Measurements from ENCODE around the gene INPP4B. TPM values are rescaled to one million over a fixed set of nuclear protein-coding genes. Genes with fewer than 3 reads are reported as not detected.

The INPP4B gene
- total RNA-seq, 1 donor, result 46.9 TPM

DNA sequence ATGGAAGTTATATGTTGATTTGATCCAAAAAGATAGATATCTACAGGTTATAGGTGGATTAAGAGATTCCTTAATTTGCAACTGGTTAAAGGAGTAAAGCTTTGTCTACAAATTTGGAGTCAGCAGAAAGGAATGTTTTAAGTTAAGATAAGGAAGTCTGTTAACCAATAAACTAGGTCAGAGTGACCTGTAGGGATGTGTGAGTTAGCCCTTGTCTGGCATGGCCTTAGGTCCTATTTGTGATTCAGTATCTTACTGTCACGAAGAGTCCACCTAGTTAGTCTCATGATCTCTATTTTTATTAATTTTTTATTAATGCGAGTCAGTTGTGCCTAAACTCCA, 230.8 kb downstream of the INPP4B start:
- H3K4me3 ChIP-seq (ENCODE audit: low read length), result no peak overlapping the region
- H3K27me3 ChIP-seq (ENCODE audit: insufficient read depth, low read length), result no peaks in the 10 kb centered on the region
- H3K4me1 ChIP-seq (ENCODE audit: insufficient read depth, low read length), result no peaks in the 10 kb centered on the region
- H3K9me3 ChIP-seq (ENCODE audit: low read depth, low read length), result peaks cover 16% of the 10 kb centered on the region

DNA sequence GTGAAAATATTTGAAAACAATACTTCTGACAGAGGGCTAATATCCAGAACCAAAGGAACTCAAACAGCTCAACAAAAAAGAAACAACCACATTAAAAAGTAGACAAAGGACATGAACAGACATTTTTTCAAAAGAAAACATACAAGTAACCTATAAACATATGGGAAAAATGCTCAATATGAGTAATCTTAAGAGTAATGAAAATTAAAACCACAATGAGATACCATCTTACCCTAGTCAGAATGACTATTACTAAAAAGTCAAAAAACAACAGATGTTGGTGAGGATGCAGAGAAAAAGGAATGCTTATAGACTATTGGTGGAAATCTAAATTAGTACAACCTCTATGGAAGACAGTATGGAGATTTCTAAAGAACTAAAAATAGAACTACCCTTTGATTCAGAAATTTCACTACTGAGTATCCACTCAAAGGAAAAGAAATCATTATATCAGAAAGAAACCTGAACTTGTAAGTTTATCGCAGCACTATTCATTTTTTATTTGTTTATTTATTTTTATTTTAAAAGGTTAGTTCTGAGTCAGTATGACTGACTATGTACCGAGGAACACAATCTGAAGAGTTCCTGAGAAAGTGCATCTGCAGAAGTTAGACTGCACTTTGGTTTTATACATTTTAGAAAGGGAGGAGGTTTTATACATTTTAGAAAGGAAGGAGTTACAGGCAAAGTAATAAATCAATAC, 231.3 kb downstream of the INPP4B start:
- Histone ChIP-seq H3K4me3 (ENCODE audit: low read length) (no peak overlapping the region), H3K27me3 (ENCODE audit: insufficient read depth, low read length) (no peaks in the 10 kb centered on the region), H3K9me3 (ENCODE audit: low read depth, low read length) (peaks cover 11% of the 10 kb centered on the region), H3K4me1 (ENCODE audit: insufficient read depth, low read length) (no peaks in the 10 kb centered on the region)

DNA sequence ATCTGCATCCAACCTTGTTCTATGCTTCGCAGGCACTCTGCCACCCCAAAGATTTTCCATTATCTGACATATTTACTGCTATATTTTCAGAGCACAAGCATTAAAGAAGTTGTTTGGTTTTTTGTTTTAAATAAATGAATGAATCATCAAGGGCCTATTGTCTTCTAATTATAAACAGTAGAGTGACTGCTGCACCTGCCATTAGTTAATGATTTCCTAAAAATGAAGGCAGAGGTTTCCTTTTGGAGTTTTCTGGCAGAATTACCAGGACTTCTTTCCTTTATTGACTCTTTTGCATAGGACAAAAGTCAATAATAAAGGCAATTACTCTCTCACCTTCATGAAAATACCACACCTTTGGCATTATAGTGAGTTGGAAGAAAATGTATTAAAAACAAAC, 238.1 kb downstream of the INPP4B start:
- Histone ChIP-seq H3K4me3 (ENCODE audit: low read length) (no peak overlapping the region), H3K9me3 (ENCODE audit: low read depth, low read length) (peaks cover 29% of the 10 kb centered on the region), H3K27me3 (ENCODE audit: insufficient read depth, low read length) (no peaks in the 10 kb centered on the region), H3K4me1 (ENCODE audit: insufficient read depth, low read length) (no peaks in the 10 kb centered on the region)

DNA sequence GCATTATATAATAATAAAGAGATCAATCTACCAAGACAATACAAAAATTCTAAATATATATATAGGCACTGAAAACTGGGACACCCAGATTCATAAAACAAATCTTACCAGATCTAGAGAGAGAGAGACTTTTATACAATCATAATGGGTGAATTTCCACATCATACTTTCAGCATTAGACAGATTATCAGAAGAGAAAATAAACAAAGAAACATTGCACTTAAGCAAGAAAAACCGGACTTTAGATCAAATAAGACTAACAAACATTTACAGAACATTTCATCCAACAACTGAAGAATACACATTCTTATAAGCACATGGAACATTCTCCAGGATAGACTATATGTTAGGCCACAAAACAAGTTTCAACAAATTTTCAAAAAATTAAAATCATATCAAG, 245.1 kb downstream of the INPP4B start:
- H3K4me1 ChIP-seq (ENCODE audit: insufficient read depth, low read length), result no peaks in the 10 kb centered on the region
- H3K9me3 ChIP-seq (ENCODE audit: low read depth, low read length), result peaks cover 25% of the 10 kb centered on the region
- no peaks in the 10 kb centered on the region for H3K27me3 ChIP-seq (ENCODE audit: insufficient read depth, low read length)
- H3K4me3 ChIP-seq (ENCODE audit: low read length), result no peak overlapping the region

DNA sequence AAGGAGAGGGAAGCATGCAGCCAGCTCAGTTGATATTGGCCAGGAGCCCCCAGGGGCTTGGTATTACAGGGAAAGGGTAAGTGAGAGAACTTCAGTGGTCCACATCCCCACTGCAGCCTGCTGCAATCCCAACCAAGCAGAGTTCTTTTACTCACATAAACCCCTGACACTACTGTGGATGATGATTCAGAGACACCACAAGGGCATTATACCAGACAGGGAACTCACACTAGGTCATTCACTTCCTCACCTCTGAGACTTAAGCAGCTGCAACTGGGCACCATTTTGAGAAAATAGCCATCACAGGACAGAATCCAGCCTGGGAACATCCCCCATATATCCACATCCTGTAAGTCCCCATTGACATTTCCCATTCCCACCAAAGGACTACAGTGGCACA, 248.0 kb downstream of the INPP4B start:
- no peaks in the 10 kb centered on the region for H3K4me1 ChIP-seq (ENCODE audit: insufficient read depth, low read length)

DNA sequence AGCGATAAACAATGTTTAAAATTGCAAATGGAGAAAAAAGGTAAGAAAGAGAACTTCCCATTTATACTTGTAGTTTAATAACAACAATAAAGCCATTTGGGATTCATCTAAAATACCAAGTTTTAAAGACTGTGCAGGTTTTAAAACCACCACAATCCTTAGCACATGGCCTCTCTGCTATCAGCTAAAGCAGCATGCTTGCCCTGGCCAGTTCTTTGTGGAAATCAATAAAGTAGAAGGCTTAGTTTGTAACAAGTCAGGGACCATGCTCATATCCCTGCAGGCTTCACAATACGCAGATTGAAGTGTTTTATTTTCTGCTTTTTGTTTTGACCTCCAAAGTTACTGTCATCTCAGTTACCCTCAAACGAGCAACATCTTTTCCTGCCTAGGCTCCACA, 249.5 kb downstream of the INPP4B start:
- no peak overlapping the region for H3K4me3 ChIP-seq (ENCODE audit: low read length)
- H3K4me1 ChIP-seq (ENCODE audit: insufficient read depth, low read length), result no peaks in the 10 kb centered on the region
- H3K9me3 ChIP-seq (ENCODE audit: low read depth, low read length), result no peaks in the 10 kb centered on the region
- H3K27me3 ChIP-seq (ENCODE audit: insufficient read depth, low read length), result no peaks in the 10 kb centered on the region

More for the DNA sequence above, 248.0 kb downstream of the INPP4B start:
- Histone ChIP-seq H3K9me3 (ENCODE audit: low read depth, low read length) (no peaks in the 10 kb centered on the region), H3K4me3 (ENCODE audit: low read length) (no peak overlapping the region), H3K27me3 (ENCODE audit: insufficient read depth, low read length) (no peaks in the 10 kb centered on the region)

- Histone ChIP-seq H3K27me3 (ENCODE audit: insufficient read depth, low read length) (no peaks in the 10 kb centered on the region), H3K4me3 (ENCODE audit: low read length) (no peak overlapping the region), H3K4me1 (ENCODE audit: insufficient read depth, low read length) (no peaks in the 10 kb centered on the region), H3K9me3 (ENCODE audit: low read depth, low read length) (no peaks in the 10 kb centered on the region)
Measured at GRCh38 chr4:142596121-142596520, 250.0 kb downstream of the INPP4B start.

DNA sequence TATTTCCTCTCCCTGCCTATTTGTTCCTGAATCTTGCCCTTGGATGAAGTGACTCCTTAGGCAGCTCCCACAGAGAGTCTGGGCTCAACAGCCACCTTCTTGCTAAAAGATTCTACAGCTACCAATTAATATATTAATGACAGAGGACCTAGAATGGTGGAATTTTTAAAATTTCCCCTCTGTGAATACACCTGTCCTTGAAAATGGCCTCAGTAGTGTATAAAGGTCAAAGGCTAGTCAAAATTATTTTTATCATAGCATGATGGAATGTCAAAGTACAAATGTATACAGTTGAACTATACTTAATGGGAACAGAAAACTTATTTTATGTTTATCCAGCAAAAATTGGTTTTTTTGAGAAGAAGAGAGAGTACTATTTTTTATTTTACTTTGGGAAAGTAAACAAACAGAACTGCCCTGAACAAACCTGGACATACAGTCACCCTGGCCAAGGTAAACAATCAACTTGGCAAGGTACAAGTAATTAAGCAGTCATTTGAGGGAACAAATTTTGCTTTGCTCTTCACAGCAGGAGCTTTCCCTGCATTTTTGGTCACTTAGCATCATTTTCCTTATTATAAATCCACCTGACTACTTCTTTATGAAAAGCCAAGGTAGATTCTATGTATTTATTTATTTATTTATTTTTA, 250.8 kb downstream of the INPP4B start:
- H3K27me3 ChIP-seq (ENCODE audit: insufficient read depth, low read length), result no peaks in the 10 kb centered on the region
- H3K9me3 ChIP-seq (ENCODE audit: low read depth, low read length), result no peaks in the 10 kb centered on the region

DNA sequence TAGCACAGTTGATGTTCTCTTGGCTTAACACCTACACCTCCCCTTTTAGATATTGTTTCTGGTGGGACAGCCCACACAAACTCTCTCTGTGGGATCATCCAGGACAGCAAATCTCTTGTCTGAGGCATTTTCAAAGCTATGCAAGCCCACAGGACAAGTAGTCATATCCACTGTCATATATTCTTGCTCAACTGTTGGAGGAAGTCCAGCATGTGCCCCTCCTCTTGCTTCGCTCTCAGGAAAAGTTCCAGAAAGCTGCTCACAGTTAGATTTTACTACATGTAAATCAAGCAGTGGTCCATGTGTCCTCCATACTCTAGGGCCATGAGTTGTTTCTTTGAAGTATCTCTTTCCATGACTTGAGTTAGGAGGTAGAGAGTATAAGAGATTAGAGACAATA, 260.7 kb downstream of the INPP4B start:
- Histone ChIP-seq H3K4me3 (ENCODE audit: low read length) (no peak overlapping the region), H3K9me3 (ENCODE audit: low read depth, low read length) (no peaks in the 10 kb centered on the region), H3K27me3 (ENCODE audit: insufficient read depth, low read length) (no peaks in the 10 kb centered on the region), H3K4me1 (ENCODE audit: insufficient read depth, low read length) (no peaks in the 10 kb centered on the region)

More for the DNA sequence above, 250.8 kb downstream of the INPP4B start:
- no peaks in the 10 kb centered on the region for H3K4me1 ChIP-seq (ENCODE audit: insufficient read depth, low read length)
- H3K4me3 ChIP-seq (ENCODE audit: low read length), result no peak overlapping the region

DNA sequence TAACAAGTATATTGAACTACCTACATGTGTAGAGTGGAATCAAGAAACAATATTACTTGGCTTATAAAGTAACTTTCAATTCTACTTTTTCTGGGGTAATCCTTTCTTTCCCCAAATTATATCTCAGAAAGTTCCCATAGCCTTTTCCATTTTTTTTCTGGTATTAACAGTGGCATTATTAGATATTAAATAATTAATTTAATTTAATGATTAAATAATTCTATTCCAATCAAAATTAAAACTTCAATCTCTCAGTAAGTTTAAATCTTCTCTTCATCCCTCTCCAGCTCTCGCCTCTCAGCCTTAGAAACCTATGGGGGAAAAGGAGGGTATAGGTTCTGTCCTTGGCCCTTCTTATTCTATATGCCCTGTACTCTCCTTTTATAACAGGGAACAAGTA, 262.4 kb downstream of the INPP4B start:
- no peaks in the 10 kb centered on the region for H3K4me1 ChIP-seq (ENCODE audit: insufficient read depth, low read length)
- H3K27me3 ChIP-seq (ENCODE audit: insufficient read depth, low read length), result no peaks in the 10 kb centered on the region
- H3K4me3 ChIP-seq (ENCODE audit: low read length), result no peak overlapping the region
- H3K9me3 ChIP-seq (ENCODE audit: low read depth, low read length), result no peaks in the 10 kb centered on the region

DNA sequence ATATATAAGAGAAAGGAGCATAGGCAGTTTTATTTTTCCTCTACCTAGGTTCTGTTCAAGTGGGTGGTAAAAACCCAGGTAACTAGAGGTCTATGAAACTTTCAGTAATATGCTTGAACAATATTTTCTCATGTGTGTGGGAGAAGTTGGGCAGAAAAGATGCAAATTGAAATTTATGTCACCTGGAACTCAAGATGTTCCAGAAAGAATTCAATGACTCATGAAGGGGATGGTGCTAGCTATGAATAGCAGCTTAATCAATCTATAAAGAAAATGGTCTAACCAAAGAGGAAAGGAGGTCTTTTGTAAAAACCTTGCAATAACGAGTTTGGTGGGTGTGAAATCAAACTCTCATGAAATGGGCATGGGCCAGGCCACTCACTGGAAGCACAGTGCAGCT, 263.8 kb downstream of the INPP4B start:
- no peak overlapping the region for H3K4me3 ChIP-seq (ENCODE audit: low read length)
- H3K9me3 ChIP-seq (ENCODE audit: low read depth, low read length), result no peaks in the 10 kb centered on the region
- no peaks in the 10 kb centered on the region for H3K27me3 ChIP-seq (ENCODE audit: insufficient read depth, low read length)
- H3K4me1 ChIP-seq (ENCODE audit: insufficient read depth, low read length), result no peaks in the 10 kb centered on the region

GRCh38 chr4:142581881-142582280, 264.2 kb downstream of the INPP4B start:
- H3K9me3 ChIP-seq (ENCODE audit: low read depth, low read length), result no peaks in the 10 kb centered on the region
- H3K4me3 ChIP-seq (ENCODE audit: low read length), result no peak overlapping the region
- H3K4me1 ChIP-seq (ENCODE audit: insufficient read depth, low read length), result no peaks in the 10 kb centered on the region
- no peaks in the 10 kb centered on the region for H3K27me3 ChIP-seq (ENCODE audit: insufficient read depth, low read length)

DNA sequence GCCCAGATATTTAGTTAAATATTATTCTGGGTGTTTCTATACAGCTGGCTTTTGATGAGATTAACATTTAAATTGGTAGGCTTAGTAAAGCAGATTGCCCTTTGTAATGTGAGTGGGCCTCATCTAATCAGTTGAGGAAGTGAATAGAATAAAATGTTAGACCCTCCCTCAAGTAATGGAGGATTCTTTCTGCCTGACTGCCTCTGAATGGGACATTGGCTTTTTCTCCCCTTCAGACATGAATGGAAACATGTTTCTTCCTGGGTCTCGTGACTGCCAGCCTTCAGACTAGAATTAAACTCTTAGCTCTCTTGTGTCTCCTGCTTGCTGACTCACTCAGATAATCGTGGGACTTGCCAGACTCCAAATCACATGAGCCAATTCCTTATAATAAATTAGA, 266.7 kb downstream of the INPP4B start:
- Histone ChIP-seq H3K4me1 (ENCODE audit: insufficient read depth, low read length) (no peaks in the 10 kb centered on the region), H3K9me3 (ENCODE audit: low read depth, low read length) (no peaks in the 10 kb centered on the region), H3K27me3 (ENCODE audit: insufficient read depth, low read length) (no peaks in the 10 kb centered on the region), H3K4me3 (ENCODE audit: low read length) (no peak overlapping the region)

DNA sequence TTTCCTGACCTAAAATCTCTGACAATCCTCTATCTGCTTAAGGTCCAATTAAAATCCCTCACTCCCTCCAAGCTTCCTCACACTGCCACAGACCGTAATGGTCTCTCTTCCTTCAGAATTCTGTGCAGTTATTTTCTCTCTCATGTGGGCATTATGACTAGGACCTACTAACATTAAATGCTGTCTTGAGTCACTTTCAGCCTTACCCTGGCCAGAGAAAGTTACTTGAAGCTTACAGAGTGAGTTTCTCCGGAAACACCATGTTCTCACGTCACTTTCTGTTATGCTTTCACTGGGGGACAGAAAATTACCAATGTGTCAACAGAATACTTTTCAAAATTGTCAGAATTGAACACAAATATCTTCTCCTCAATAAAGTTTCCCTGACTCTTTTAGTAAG, 271.8 kb downstream of the INPP4B start:
- H3K27me3 ChIP-seq (ENCODE audit: insufficient read depth, low read length), result no peaks in the 10 kb centered on the region
- H3K4me1 ChIP-seq (ENCODE audit: insufficient read depth, low read length), result no peaks in the 10 kb centered on the region
- no peaks in the 10 kb centered on the region for H3K9me3 ChIP-seq (ENCODE audit: low read depth, low read length)
- no peak overlapping the region for H3K4me3 ChIP-seq (ENCODE audit: low read length)

DNA sequence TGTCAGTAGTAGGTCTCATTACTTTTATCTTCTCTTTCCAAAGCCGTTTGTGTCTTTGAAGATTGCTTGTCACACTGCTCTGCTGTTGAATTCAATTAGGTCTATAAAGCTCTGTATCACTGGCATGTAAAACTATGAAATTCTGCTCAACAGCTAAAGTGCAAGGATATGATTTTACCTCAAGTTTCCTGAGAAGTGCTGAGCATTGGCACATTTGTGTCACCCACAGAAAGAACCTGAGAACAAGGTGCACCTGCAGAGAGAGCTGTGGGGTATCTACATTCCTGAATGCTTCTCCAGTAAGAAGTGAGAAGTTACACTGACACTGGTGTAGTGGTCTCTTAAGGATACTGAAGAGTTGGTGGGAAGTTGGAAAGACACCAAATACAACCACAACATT, 274.0 kb downstream of the INPP4B start:
- Histone ChIP-seq H3K4me1 (ENCODE audit: insufficient read depth, low read length) (no peaks in the 10 kb centered on the region), H3K4me3 (ENCODE audit: low read length) (no peak overlapping the region), H3K27me3 (ENCODE audit: insufficient read depth, low read length) (no peaks in the 10 kb centered on the region), H3K9me3 (ENCODE audit: low read depth, low read length) (no peaks in the 10 kb centered on the region)

All from mononuclear cell (primary cell).